Stimulated activated CD8-positive, alpha-beta memory T cell treated with anti-CD3 and anti-CD28 coated beads, Interleukin-7, amount 100 ng/mL, for 1 hour (primary cell): ENCODE results near the gene GNB4.
A peak's percentile ranks its signal among the peaks of the same experiment; 100 is the strongest.

Experiments
- DNase-seq, 2 donors: peaks; one replicate each; pipeline ENCODE4 v3.0.0-alpha.2; 2020; ENCODE audit warnings: low read depth in 2 of 2

GNB4 gene

DNA sequence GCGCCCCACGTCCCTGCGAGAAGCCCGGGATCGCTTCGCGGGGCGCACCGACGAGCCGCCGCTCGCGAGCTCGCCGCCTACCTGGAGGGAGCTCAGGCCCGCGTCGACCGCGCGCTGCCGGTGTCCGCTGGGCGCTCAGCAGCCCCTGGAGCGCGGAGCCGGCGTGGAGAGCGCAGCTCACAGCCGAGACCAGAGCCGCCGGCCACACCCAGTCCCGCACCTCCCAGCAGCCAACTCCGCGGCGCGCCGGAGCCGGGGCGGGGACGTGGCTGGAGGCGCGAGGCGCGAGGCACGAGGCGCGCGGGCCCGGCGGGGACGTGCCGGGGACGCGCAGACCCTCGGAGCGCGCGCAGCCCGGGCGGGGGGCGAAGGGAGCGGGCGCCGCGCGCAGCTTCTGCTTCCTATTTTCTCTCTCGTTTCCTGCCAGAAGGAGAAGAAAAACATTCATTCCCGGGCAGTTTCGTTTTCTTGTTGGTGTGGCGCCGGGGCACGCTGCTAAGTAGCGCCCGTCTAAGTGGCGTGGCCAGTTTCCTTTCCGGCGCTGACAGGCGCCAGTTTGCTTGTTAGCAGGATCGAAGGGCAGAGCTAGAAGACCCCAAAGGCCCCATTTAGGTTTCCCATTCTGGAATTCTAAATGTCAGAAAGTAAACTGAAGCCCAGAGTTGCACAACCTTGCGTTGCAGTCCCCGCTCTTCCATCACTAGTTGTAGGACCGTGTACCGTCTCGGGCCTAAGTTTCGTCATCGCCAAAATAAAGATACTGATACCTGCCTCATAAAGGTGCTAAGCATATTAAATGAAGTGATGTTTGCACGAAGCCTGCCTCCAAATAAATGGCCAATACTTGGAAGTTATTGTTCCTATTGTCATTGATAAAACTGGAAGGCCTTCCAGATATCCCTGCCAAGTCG, at the start of gene GNB4:
Gene GNB4, minus strand, starts transcription at position 206 of the 911 bp plus-strand sequence. CDS start 25,270 bp downstream, outside the sequence.
- DNase-seq: peak in 1 of 2 donors; percentile 6

DNA sequence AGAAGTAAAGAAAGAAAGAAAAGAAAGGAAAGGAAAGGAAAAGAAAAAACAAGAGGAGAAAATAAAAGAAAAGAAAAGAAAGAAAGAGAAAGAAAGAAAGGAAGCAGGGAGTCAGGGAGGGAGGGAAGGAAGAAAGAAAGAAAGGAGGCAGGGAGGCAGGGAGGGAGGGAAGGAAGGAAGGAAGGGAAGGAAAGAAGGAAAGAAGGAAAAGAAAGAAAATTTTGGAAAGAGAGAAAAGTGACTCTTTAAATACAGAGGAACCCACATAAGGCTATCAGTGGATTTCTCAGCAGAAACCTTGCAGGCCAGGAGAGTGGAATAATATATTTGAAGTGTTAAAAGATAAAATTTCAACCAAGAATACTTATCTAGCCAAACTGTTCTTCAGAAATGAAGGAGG, 44.2 kb upstream of the GNB4 start:
- no peak for DNase-seq

DNA sequence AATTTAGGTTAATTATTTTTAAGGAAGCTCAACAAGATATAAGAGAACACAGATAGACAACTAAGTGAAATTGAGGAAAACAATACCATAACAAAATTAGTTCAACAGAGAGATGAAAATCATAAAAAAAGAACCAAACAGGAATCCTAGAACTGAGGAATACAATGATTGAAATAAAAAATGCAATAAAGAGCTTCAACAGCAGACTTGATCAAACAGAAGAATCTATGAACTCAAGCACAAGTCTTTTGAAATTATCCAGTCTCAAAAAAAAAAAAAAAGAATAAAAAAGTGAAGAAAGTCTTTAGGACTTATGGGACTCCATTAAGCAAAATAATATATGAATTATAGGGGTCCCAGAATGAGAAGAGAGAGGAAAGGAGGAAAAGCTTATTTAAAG, 42.0 kb upstream of the GNB4 start:
- no peak for DNase-seq

DNA sequence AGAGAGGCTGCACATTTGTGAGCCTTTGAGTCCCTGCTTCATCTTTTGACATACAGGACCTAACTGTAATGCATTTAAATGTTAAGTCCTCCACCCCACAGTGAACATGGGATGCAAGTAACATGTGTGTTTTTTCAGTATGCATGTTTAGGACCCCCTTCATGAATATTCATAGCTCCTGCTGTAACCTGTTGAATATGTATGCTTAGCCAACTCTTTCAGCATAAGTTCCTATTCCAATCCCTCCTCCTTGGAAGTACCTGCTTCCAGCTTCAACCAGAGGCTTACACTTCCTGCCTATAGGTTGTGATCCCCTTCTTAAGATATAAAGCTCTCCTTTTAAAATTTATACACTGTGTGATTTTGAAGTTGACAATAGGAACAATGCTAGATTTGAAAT, 36.9 kb upstream of the GNB4 start:
- DNase-seq: no peak

DNA sequence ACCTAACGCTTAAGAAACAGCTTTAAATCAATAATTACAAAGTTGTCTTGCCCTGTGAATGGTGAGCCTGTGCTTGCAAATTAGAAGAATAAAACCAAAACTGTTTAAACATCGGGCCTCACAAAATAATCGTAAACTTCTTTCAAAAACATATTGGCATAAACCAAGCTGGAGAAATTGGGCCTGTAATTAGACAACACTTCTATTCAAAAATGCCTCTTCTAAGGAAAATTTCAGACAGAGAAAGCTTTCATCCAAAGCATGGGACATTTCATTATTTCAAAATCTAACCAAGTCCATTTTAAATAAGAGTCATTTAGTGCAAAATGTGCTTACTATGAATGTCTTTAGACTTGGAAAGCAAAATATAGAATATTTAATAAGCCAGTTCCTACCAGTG, 35.5 kb upstream of the GNB4 start:
- DNase-seq: no peak

DNA sequence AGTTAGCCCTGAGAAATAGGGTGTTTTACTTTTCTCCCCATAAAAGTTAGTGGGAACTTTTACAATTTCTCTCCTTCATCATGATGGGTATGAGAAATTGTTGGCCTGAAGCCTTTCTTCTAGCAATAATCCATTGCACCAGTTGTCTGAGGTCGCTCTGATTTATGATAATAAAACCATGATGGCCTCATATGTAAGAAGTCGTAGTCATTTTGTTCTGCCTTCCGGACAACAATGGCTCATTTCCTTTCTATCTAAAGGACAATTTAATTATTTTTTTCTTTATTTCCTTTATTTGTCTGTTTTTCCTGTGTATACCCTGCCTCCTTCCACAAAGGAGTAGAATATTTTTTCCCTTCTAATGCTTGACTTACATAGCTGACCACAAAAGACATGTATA, 31.6 kb upstream of the GNB4 start:
- DNase-seq: no peak

DNA sequence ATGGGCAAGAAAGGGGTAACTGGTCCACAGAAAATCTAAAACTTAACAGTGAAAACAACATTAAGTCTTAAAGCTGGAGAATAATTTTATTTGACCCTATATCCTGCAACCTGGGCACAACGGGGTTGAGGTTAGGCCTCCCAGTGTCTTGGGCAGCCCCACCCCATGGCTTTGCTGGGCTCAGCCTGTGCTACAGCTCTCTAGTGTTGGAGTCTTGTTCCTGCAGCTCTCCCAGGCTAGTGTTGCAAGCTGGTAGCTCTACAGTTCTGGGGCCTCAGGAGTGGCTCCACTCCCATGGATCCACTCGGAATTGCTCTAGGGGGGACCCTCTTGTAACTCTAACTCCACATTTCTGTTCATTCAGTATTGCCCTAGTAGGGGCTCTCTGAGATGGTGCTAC, 24.9 kb upstream of the GNB4 start:
- no peak for DNase-seq

DNA sequence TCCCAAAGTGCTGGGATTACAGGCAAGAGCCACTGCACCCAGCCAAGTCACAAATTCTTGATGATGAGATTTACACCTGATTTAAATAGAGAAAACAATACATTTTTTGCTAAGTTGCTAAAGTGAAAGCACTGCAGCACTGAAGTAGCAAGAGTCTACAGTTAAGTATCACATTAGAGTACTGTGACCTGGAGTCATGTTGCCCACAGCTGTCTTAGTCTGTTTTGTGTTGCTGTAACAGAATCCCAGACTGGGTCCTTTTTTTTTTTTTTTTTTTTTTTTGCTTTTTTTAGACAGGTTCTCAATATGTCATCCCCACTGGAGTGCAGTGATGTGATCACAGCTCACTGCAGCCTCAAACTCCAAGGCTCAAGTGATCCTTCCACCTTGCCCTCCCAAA, 23.2 kb upstream of the GNB4 start:
- no peak for DNase-seq

DNA sequence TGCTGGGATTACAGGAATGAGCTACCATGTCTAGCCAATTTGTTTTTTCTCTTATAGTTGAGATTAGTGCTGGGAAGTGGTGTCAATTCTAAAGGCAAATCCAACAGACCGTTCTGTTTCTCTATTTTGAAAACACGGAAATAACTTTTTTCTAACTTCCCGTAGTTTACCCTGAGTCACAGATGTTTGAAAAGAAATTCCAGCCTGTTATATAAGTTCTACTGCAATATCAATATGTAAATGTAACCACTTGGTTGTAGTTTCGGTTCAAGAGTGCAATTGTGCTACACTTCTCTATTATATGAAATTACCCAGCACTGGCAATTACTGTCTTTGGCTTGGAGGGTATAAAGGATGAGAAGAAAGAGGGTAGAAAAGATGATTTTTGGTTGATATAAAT, 22.3 kb upstream of the GNB4 start:
- DNase-seq: no peak

DNA sequence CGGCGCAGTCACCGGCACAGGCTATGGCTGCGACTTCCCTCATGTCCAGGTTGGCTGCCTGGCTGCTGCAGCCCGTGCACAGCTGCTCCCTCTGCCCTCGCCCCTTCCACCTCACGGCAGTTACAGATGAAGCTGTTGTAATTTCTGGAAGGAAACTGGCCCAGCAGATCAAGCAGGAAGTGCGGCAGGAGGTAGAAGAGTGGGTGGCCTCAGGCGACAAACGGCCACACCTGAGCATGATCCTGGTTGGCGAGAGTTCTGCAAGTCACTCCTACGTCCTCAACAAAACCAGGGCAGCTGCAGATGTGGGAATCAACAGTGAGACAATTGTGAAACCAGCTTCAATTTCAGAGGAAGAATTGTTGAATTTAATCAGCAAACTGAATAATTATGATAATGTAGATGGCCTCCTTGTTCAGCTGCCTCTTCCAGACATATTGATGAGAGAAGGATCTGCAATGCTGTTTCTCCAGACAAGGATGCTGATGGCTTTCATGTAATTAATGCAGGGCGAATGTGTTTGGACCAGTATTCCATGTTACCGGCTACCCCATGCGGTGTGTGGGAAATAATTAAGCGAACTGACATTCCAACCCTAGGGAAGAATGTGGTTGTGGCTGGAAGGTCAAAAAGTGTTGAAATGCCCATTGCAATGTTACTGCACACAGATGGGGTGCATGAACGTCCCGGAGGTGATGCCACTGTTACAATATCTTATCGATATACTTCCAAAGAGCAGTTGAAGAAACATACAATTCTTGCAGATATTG, 13.2 kb upstream of the GNB4 start:
- no peak for DNase-seq

DNA sequence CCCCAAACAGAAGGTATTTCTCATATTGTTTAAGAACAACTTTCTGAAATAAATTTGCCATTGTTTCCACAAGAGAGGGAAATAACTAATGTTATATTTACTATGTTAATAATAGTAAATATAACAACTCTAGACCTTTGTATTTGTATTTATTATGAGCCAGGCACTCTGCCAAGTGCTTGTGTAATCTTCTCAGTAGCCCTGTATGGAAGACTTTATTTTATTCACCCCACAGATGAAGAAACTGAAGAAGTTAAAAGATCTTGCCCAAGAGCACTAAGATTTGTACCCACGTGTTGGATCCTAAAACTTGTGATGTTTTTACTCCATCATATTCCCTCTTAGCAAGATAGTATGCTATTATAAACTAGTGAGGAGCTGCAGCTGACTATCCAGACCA, 12.0 kb upstream of the GNB4 start:
- no peak for DNase-seq

DNA sequence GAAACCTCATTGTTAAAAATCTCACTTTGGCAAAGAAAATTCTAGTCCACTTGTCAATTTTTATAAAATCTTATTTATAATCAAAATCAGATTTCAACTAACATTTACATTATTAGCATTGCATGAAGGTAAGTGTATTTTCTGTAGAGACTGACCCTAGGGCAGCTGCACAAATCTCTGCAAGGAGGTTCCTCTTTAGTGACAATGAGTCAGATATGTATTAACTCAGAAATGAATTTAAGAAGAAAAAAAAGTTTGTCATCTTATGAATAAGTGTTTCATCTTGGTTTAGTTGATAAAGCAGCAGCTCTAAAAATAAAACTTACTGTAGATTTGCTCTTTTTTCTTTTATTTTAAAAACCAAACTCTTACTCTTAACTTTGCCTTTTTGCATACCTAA, 9.0 kb upstream of the GNB4 start:
- no peak for DNase-seq

DNA sequence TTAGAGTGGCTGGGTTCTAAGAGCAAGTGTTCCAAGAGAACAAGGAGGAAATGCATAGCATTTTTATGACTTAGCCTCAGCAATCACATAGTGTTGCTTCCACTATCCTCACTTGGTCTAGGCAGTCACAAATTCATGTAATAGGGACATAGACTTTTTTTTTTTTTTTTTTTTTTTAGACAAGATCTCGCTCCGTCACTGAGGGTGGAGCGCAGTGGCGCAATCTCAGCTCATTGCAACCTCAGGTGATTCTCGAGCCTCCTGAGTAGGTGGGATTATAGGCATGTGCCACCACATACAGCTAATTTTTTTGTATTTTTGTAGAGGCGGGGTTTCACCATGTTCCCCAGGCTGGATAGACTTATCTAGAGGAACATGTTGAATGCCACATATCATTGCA, 4.7 kb upstream of the GNB4 start:
- DNase-seq: no peak

DNA sequence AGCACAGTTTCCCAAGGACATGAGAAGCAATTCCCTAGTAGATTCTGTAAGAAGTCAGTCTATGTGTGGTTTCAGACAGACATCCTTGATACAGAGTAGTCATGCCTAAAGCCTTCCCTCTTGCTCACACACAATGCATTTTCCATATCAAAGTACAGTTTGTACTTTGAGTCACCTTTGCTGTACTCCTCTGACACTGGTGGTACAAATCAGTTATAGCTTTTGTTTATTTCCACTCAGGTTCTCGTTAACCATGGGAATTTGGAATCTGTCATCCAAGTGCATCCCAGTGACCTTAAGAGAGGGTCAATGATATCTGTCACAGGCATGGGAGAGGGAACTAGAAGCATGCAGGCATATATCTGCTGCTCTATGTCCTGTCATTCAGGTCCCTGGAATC, 3.6 kb upstream of the GNB4 start:
- no peak for DNase-seq

DNA sequence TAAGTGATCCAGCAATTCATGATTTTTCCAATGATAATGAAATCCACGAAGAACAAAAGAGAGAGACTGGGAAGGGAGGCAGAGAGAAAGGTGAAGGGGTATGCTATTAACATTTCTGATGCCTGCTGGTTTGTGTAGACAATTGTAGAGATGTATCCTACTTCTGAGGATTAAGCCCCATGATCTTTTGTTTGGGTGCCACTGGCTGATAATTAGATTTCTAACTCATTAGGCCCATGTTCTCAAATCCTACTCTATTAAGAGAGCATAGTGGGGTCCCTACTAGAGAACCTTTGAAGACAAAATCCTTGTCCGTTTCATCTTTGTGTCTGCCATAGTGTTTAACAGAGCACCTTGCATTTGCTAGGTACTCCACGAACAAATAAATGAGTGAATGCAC, 2.7 kb upstream of the GNB4 start:
- DNase-seq: no peak

DNA sequence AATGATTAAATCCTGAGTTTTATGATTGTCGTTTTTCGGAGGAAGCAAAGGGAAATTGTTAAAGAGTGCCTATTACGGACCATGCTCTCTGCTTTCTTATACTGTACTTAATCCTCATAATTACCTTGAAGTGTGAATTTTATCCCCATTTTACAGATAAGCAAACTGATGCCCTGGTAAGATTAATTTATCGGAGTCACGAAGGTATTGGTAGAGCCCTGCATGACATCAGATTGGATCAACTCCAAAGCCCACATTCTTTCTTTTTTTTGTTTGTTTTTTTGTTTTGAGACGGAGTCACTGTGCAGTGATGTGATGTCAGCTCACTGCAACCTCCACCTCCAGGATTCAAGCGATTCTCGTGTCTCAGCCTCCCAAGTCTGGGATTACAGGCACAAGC, 1.6 kb upstream of the GNB4 start:
- no peak for DNase-seq

DNA sequence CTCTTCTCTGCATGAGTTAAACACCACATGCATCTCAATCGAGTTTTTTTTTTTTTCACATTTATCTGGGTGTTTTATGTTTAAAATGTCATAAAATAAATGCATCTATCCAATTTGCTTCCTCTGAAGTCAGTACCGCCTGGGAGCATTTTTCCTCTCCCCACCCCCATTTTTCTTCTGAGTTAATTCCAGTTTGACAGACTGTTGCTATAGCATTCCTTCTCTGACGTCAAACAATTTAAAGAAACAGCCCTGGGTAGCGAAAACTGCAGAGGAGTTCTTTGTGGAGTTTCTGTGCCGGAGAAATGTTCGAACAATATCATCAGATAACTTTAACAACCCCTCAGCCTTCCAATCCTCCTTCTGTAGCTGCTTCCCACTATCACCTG, 900 bp upstream of the GNB4 start:
- no peak for DNase-seq

DNA sequence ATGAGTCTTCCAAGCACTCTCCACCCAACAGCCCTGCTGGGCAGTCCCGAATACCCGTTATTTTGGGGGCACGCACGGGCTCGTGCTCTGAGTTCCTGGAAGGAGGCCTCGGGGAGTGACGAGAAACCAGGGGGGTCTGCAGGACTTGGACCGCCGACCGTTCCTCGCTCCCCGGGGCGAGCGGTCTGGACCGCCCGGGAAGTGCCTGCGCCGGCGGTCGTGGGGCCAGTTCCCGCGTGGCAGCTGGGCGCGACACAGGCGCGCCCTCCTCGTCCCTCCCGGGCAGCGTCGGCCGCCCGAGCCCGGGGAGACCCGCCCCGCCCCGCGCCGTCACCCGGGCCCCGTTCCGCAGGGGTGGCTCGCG, 387 bp downstream of the GNB4 start:
- DNase-seq: no peak

DNA sequence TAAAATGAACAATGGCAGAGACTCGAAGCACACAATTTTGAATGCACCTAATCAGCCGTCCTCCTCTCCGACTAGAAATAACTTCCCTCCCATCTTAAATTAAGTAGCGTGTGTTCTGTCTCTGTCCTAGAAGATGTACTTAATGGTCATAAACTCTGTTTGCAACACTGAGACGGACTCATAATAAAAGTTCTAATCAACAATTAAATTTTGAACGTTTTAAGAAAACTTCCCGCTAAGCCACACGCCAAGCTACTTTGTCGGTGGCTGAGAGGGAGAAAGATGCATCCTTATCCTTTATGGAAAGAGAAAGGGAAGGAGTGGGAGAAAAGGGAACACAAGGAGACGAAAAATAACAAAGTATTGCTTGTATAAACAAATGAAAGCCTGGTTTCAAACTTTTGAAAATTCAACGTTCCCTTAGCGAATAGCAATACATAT, 989 bp downstream of the GNB4 start:
- no peak for DNase-seq

DNA sequence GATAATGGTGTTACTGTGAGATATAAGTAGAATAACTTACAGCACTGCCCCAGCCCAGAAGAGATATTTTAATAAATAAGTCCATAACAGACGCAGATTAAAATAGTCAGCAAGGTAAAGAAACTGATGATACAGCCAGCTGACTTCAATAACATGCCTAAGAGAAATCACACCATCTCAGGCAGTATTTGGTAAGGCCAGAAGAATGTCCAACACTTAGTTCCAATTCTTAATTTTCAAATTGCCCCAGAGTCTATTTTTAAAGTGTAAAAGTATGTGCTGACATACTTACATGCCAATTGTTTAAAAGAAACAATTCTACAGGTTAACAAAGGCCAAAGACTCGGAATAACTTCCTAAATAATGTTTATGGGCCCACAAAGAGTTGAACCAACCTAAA, 1.6 kb downstream of the GNB4 start:
- DNase-seq: no peak

DNA sequence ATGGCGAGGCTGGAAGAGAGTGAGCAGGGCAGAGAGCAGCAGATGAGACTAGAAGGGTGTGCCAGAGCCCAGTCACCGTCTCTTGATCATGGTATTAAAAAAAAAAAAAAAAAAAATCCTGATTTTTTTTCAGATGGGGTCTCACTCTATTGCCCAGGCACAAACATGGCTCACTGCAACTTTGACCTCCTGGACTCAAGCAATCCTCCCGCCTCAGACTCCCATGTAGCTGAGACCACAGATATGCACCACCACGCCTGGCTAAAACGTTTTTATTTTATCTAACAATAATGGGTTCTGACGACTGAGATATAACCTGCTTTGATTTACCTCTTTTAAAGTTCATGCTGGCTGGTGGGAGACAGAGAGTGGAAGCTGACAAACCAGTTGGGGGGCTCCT, 4.0 kb downstream of the GNB4 start:
- DNase-seq: no peak

DNA sequence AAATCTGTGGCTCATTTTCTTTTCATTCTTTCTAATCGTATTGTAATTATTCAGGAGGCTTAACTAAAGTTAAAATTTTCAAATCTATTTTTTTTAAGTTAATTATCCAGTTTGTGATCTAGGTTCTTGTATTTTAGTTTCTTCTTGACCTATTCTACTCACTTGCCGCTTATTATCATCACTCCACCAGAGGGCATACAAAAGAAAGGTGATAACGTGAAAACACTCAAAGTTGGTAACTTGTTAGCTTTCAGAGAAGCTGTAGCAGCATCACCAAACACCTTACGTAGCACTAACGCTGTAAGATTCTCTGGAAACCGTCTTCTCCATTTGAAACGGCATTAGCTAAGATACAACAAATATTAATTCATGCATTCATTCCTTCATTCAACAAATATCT, 4.8 kb downstream of the GNB4 start:
- DNase-seq: no peak

DNA sequence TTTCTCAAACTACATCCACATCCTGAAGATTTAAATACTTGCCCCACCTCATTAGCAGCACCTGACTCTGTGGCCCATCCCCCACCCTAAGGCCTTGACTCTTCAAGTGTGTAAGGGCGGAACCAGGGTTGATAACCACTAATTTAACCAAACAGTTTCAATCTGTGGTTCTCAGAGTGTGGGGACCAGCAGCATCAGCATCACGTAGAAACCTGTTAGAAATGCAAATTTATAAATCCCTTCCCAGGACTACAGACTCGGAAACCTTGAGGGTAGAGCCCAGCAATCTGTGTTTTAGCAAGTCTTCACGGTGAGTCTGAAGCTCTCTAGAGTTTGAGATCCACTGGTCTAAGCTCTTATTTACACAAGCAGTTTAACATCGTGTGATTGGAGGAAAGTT, 12.4 kb downstream of the GNB4 start:
- DNase-seq: no peak
